Measurements from ENCODE around the gene ALLC.

The ALLC gene

GRCh38 chr2:3727397-3728045 is 69.5 kb downstream of the ALLC start:
- DNase-seq, result no peak

GRCh38 chr2:3728104-3729054 is 70.4 kb downstream of the ALLC start:
- DNase-seq, result no peak

- DNase-seq, result no peak
These were observed 71.1 kb downstream of the ALLC start for GRCh38 chr2:3729055-3729448.

GRCh38 chr2:3729786-3730185 is 71.8 kb downstream of the ALLC start:
- DNase-seq, result no peak

- no peak for DNase-seq
These were observed 72.6 kb downstream of the ALLC start for GRCh38 chr2:3730646-3731045.

- DNase-seq, result no peak
These were observed 73.8 kb downstream of the ALLC start for GRCh38 chr2:3731829-3732228.

GRCh38 chr2:3736112-3736511 is 78.1 kb downstream of the ALLC start:
- no peak for DNase-seq

GRCh38 chr2:3737128-3737527 is 79.1 kb downstream of the ALLC start:
- no peak for DNase-seq

- DNase-seq, result no peak
These were observed 80.5 kb downstream of the ALLC start for GRCh38 chr2:3738454-3738853.

GRCh38 chr2:3739313-3739712 is 81.3 kb downstream of the ALLC start:
- no peak for DNase-seq

- DNase-seq, result no peak
These were observed 83.4 kb downstream of the ALLC start for GRCh38 chr2:3741396-3741795.

GRCh38 chr2:3741867-3742602 is 84.0 kb downstream of the ALLC start:
- no peak for DNase-seq

- no peak for DNase-seq
These were observed 84.9 kb downstream of the ALLC start for GRCh38 chr2:3742743-3743508.

GRCh38 chr2:3743951-3744555 is 86.1 kb downstream of the ALLC start:
- DNase-seq, result no peak

- DNase-seq, result no peak
These were observed 87.9 kb downstream of the ALLC start for GRCh38 chr2:3745920-3746319.

GRCh38 chr2:3747032-3747654 is 89.1 kb downstream of the ALLC start:
- DNase-seq, result no peak

GRCh38 chr2:3747826-3748225 is 89.8 kb downstream of the ALLC start:
- no peak for DNase-seq

GRCh38 chr2:3749201-3749600 is 91.2 kb downstream of the ALLC start:
- no peak for DNase-seq

GRCh38 chr2:3751251-3751650 is 93.3 kb downstream of the ALLC start:
- DNase-seq, result no peak

- no peak for DNase-seq
These were observed 93.8 kb downstream of the ALLC start for GRCh38 chr2:3751806-3752205.
